Neutrophil (primary cell): ENCODE measurements around the gene PCSK6.
A peak's percentile ranks its signal among the peaks of the same experiment; 100 is the strongest.

ENCODE experiments used
- H3K27ac ChIP-seq: fragments of 200-600 bp; sonication (generic); 2 replicates; pipeline ENCODE4 v1.5.1; 2016; ENCODE audit warnings: mild to moderate bottlenecking, moderate library complexity
- H3K27me3 ChIP-seq: fragments of 200-600 bp; sonication (generic); 2 replicates; pipeline ENCODE4 v1.6.0; 2016; ENCODE audit warnings: mild to moderate bottlenecking
- H3K36me3 ChIP-seq: fragments of 200-600 bp; sonication (generic); 2 replicates; pipeline ENCODE4 v1.5.1; 2017
- H3K4me1 ChIP-seq, 2 experiments: fragments of 200-600 bp in 1 of 2; sonication (generic) in 1 of 2; 1 replicate in 1 of 2; 2 replicates in 1 of 2; pipeline versions ENCODE4 v1.5.1 to v1.6.1; 2013 to 2016; ENCODE audit warnings: low read depth in 1 of 2, low read length in 1 of 2, mild to moderate bottlenecking in 1 of 2, moderate library complexity in 1 of 2; ENCODE audit not compliant: control insufficient read depth in 1 of 2, insufficient read depth in 1 of 2
- H3K4me3 ChIP-seq, 2 experiments: fragments of 200-600 bp in 1 of 2; sonication (generic) in 1 of 2; 1 replicate in 1 of 2; 2 replicates in 1 of 2; pipeline ENCODE4 v1.5.1; 2013 to 2016; ENCODE audit warnings: low read depth in 1 of 2, low read length in 1 of 2, mild to moderate bottlenecking in 1 of 2, moderate library complexity in 1 of 2
- H3K9me3 ChIP-seq: fragments of 200-600 bp; sonication (generic); 2 replicates; pipeline ENCODE4 v1.5.1; 2016
- TF ChIP-seq, protein P1 (sequence below): fragments of 200-600 bp; sonication (generic); IDR thresholded peaks from 2 replicates; pipeline ENCODE4 v1.5.1; 2016; ENCODE audit warnings: antibody characterized with exemption

Gene PCSK6

GRCh38 chr15:101264011-101264410, 225.5 kb downstream of the PCSK6 start:
- no peak overlapping the region for H3K27ac ChIP-seq
- no peaks in the 10 kb centered on the region for H3K27me3 ChIP-seq
- no peaks in the 10 kb centered on the region for H3K9me3 ChIP-seq
- no peaks in the 10 kb centered on the region for H3K4me1 ChIP-seq
- no peak overlapping the region for H3K4me3 ChIP-seq
- TF ChIP-seq, protein P1, sequence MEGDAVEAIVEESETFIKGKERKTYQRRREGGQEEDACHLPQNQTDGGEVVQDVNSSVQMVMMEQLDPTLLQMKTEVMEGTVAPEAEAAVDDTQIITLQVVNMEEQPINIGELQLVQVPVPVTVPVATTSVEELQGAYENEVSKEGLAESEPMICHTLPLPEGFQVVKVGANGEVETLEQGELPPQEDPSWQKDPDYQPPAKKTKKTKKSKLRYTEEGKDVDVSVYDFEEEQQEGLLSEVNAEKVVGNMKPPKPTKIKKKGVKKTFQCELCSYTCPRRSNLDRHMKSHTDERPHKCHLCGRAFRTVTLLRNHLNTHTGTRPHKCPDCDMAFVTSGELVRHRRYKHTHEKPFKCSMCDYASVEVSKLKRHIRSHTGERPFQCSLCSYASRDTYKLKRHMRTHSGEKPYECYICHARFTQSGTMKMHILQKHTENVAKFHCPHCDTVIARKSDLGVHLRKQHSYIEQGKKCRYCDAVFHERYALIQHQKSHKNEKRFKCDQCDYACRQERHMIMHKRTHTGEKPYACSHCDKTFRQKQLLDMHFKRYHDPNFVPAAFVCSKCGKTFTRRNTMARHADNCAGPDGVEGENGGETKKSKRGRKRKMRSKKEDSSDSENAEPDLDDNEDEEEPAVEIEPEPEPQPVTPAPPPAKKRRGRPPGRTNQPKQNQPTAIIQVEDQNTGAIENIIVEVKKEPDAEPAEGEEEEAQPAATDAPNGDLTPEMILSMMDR: no peak
- peaks cover 11% of the 10 kb centered on the region for H3K36me3 ChIP-seq

GRCh38 chr15:101262551-101262950, 227.0 kb downstream of the PCSK6 start:
- Histone ChIP-seq H3K9me3 (no peaks in the 10 kb centered on the region), H3K36me3 (no peaks in the 10 kb centered on the region), H3K4me3 (no peak overlapping the region), H3K4me1 (peaks cover 0 to 5% of the 10 kb centered on the region in 2 experiments), H3K27me3 (no peaks in the 10 kb centered on the region), H3K27ac (no peak overlapping the region)
- TF ChIP-seq, protein P1: no peak

GRCh38 chr15:101258238-101259144, 231.0 kb downstream of the PCSK6 start:
- no peaks in the 10 kb centered on the region for H3K9me3 ChIP-seq
- TF ChIP-seq, protein P1: peak; percentile 79
- H3K4me3 ChIP-seq: no peak overlapping the region
- no peak overlapping the region for H3K27ac ChIP-seq
- peaks cover 0 to 5% of the 10 kb centered on the region in 2 experiments for H3K4me1 ChIP-seq
- H3K36me3 ChIP-seq: no peaks in the 10 kb centered on the region
- no peaks in the 10 kb centered on the region for H3K27me3 ChIP-seq

DNA sequence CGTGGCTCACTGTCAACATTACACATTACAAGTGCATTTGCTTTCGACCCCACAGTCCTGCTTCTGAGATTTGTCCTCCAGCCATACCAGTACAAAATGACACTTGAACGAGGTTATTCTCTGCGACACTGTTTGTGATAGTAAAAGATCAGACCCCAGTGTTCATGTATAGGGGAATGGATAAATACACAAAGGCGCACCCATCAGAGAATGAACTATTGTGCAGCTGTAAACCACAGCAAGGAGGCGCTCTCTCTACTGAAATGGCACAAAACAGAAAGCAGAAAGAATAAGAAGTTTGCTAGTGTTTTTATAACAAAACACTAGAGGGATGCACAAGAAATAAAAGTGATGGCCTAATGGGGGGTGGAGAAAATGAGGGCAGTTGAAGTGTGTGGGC, 232.8 kb downstream of the PCSK6 start:
- peaks cover 11 to 14% of the 10 kb centered on the region in 2 experiments for H3K4me1 ChIP-seq
- no peaks in the 10 kb centered on the region for H3K36me3 ChIP-seq
- H3K27me3 ChIP-seq: no peaks in the 10 kb centered on the region
- TF ChIP-seq, protein P1: no peak
- H3K9me3 ChIP-seq: no peaks in the 10 kb centered on the region
- no peak overlapping the region for H3K27ac ChIP-seq
- H3K4me3 ChIP-seq: no peak overlapping the region

GRCh38 chr15:101255615-101256241, 233.8 kb downstream of the PCSK6 start:
- peaks cover 11 to 16% of the 10 kb centered on the region in 2 experiments for H3K4me1 ChIP-seq
- no peaks in the 10 kb centered on the region for H3K27me3 ChIP-seq
- no peak overlapping the region for H3K27ac ChIP-seq
- H3K4me3 ChIP-seq: no peak overlapping the region
- H3K9me3 ChIP-seq: no peaks in the 10 kb centered on the region
- TF ChIP-seq, protein P1: no peak
- H3K36me3 ChIP-seq: no peaks in the 10 kb centered on the region
